ENCODE data around the gene SLC23A2. TPM values are rescaled to one million over a fixed set of nuclear protein-coding genes. Genes with fewer than 3 reads are reported as not detected.

Gene SLC23A2
- total RNA-seq: 1 to 10 TPM; 4.6 to 5.1 TPM

DNA sequence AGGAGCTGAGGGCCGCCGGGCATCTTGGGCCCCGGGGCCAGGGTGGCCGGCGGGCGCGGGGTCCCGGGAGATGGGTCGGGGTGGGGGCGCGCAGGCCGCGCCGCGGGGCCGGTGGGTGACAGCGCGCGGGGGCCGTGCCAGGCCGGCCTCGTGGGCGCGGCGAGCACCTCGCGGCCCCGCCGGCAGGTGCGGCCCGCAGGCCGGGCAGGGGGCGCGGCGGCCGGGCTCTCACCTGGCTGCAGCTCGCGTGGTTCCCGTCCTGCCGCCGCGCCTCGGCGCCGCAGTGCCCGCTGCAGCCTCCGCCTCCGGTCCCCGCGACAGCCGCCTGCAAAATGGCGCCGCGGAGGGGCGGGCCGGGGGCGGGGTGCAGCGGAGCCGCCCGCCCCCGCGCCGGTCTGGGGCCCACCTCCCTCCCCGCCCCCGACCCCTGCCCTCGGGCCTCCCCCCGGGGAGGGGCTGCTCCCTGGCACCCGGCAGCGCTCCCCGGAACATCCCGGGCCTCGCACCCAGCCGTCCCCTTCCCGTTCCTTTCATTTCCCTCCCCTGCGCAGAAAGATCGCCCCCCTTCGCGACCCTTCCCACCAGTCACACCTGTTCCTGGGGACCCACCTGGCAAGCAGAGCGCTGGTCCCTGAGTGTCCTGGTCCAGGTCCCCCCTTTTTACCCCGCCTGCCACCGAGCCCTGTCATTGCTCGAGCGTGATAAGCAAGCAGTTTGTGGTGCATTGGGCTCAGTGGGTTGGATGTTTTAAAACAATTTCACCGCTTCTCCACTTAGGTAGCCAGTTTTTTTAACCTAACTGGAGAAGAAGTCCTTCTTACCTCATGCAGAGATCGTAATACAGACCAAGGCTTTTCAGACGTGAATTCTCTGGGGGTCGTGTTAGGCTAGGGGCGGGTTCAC is at the start of gene SLC23A2:
TSS of gene SLC23A2 (minus strand) at position 337 of the 903 bp plus-strand sequence. CDS start 68,948 bp downstream, outside the sequence.
- no peaks in the 10 kb centered on the region for H3K36me3 ChIP-seq
- DNase-seq: peak; percentile 34
- peaks cover 4% of the 10 kb centered on the region for H3K4me1 ChIP-seq
- H3K9ac ChIP-seq (ENCODE audit: low read depth in 2 of 2, low read length in 2 of 2): peak within 1 kb of the TSS; percentile 57 to 81
- TF ChIP-seq, protein P1, sequence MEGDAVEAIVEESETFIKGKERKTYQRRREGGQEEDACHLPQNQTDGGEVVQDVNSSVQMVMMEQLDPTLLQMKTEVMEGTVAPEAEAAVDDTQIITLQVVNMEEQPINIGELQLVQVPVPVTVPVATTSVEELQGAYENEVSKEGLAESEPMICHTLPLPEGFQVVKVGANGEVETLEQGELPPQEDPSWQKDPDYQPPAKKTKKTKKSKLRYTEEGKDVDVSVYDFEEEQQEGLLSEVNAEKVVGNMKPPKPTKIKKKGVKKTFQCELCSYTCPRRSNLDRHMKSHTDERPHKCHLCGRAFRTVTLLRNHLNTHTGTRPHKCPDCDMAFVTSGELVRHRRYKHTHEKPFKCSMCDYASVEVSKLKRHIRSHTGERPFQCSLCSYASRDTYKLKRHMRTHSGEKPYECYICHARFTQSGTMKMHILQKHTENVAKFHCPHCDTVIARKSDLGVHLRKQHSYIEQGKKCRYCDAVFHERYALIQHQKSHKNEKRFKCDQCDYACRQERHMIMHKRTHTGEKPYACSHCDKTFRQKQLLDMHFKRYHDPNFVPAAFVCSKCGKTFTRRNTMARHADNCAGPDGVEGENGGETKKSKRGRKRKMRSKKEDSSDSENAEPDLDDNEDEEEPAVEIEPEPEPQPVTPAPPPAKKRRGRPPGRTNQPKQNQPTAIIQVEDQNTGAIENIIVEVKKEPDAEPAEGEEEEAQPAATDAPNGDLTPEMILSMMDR (IDR thresholded peaks at IDR 0.05): no peak
- H3K4me3 ChIP-seq: peak within 1 kb of the TSS; percentile 56
- H3K9me3 ChIP-seq: no peaks in the 10 kb centered on the region
- no peaks in the 10 kb centered on the region for H3K27me3 ChIP-seq
- no peak within 1 kb of the TSS for H3K27ac ChIP-seq
- intact Hi-C loops (cut with DNase I): loop anchor here (10.0 kb wide), 1 partner anchor 93 kb away; no protein-coding TSS in a partner anchor

DNA sequence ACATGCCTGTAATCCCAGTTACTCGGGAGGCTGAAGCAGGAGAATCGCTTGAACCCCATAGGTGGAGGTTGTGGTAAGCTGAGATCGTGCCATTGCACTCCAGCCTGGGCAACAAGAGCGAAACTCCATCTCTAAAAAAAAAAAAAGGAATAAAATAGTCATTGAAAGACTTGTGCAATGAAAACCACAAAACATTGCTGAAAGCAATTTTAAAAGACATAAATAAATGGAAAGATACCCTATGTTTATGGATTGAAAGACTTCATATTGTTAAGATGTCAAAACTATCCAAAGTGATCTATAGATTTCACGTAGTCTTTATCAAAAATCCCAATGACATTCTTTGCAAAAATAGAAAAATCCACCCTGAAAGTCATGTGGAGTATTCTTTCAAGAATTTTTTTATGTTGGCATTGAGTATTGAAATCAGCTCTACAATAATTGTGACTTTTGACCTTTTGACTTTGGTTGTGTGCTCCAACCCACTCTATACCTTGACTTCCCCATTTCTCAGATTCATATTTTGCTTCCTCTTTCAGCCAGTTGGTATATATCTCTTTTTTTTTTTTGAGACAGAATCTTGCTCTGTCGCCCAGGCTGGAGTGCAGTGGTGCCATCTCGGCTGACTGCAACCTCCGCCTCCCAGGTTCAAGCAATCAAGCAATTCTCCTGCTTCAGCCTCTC is 45.5 kb upstream of the SLC23A2 start:
- Histone ChIP-seq H3K27me3 (no peaks in the 10 kb centered on the region), H3K4me1 (no peaks in the 10 kb centered on the region), H3K4me3 (no peak overlapping the region), H3K9me3 (no peaks in the 10 kb centered on the region), H3K27ac (no peak overlapping the region), H3K36me3 (no peaks in the 10 kb centered on the region), H3K9ac (ENCODE audit: low read depth in 2 of 2, low read length in 2 of 2) (no peak overlapping the region)
- intact Hi-C loops (cut with DNase I): no loop called here
- TF ChIP-seq, protein P1 (IDR thresholded peaks at IDR 0.05): no peak
- DNase-seq: no peak

- H3K36me3 ChIP-seq: no peaks in the 10 kb centered on the region
- intact Hi-C loops (cut with DNase I): no loop called here
- no peak for DNase-seq
- H3K4me3 ChIP-seq: no peak overlapping the region
- H3K27ac ChIP-seq: no peak overlapping the region
- no peak overlapping the region for H3K9ac ChIP-seq (ENCODE audit: low read depth in 2 of 2, low read length in 2 of 2)
- TF ChIP-seq, protein P1 (IDR thresholded peaks at IDR 0.05): no peak
- H3K4me1 ChIP-seq: no peaks in the 10 kb centered on the region
- H3K27me3 ChIP-seq: no peaks in the 10 kb centered on the region
- H3K9me3 ChIP-seq: no peaks in the 10 kb centered on the region
These were observed 44.6 kb upstream of the SLC23A2 start for GRCh38 chr20:5045906-5046305.

DNA sequence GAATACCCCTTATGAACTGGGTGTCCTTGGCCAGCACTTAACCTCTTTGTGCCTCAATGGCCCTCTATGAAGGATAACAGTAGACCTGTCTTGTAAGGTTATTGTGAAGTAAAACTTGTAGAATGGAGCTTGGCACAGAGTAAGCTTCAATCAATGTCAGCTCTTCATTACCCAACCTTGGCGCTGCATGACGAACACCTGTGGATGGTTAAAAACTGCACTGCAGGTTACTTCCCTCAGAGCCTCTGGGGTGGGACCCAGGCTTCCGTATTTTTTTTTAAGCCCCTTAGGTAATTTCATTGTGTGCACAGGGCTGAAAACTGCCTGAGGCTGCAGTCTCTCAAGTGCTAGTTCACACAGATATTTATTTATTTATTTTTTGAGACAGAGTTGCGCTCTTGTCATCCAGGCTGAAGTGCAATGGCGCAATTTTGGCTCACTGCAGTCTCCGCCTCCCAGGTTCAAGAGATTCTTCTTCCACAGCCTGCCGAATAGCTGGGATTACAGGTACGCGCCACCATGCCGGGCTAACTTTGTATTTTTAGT is 42.8 kb upstream of the SLC23A2 start:
- no peak overlapping the region for H3K4me3 ChIP-seq
- H3K9ac ChIP-seq (ENCODE audit: low read depth in 2 of 2, low read length in 2 of 2): no peak overlapping the region
- no peaks in the 10 kb centered on the region for H3K4me1 ChIP-seq
- H3K9me3 ChIP-seq: no peaks in the 10 kb centered on the region
- intact Hi-C loops (cut with DNase I): no loop called here
- DNase-seq: no peak
- TF ChIP-seq, protein P1 (IDR thresholded peaks at IDR 0.05): no peak
- H3K36me3 ChIP-seq: no peaks in the 10 kb centered on the region
- H3K27me3 ChIP-seq: no peaks in the 10 kb centered on the region
- no peak overlapping the region for H3K27ac ChIP-seq

DNA sequence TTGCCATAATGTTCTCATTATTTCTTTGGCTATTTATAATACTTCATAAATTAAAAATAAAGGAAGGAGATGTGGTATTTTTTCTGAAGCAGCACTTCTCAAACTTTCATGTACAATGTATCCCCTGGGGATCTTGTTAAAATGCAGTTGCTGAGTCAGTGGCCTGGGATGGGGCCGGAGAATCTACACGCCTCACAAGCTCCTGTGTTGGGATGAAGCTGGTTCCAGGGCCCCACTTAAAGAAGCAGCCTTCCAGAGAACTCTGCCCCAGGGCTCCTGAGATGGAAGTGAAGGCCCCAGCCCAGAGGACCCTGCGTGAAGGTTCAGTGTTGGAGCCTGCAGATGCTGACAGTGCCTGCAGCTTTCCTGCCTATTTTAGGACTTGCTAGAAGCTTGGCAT is 40.1 kb upstream of the SLC23A2 start:
- intact Hi-C loops (cut with DNase I): no loop called here
- Histone ChIP-seq H3K9me3 (no peaks in the 10 kb centered on the region), H3K4me3 (no peak overlapping the region), H3K36me3 (no peaks in the 10 kb centered on the region), H3K27me3 (no peaks in the 10 kb centered on the region), H3K9ac (ENCODE audit: low read depth in 2 of 2, low read length in 2 of 2) (no peak overlapping the region), H3K27ac (no peak overlapping the region), H3K4me1 (no peaks in the 10 kb centered on the region)
- TF ChIP-seq, protein P1 (IDR thresholded peaks at IDR 0.05): no peak
- DNase-seq: no peak

Measured in colonic mucosa (tissue), 4 donors.